Astrocyte (in vitro differentiated cells and primary cell): ENCODE results near the gene PP2D1. TPM values are rescaled to one million over a fixed set of nuclear protein-coding genes. Genes with fewer than 3 reads are reported as not detected.

Experiments
- DNase-seq: peaks from one replicate; pipeline ENCODE4 v3.0.0-alpha.2; 2010; ENCODE audit warnings: low read depth
- FAIRE-seq: peaks from 2 replicates; lab custom pipeline; 2011; peaks lifted over from hg19 to GRCh38; lab: Jason Lieb, UNC
- H2AFZ ChIP-seq: 2 replicates; pipeline ENCODE4 v1.6.0; 2012; ENCODE audit warnings: low read depth, low read length, inconsistent platforms
- H3K27ac ChIP-seq: 2 replicates; pipeline ENCODE4 v1.5.1; 2011; ENCODE audit warnings: low read depth, low read length, inconsistent platforms
- H3K27me3 ChIP-seq: 2 replicates; pipeline ENCODE4 v1.6.0; 2011; ENCODE audit warnings: low read length, inconsistent platforms; ENCODE audit not compliant: insufficient read depth
- H3K36me3 ChIP-seq: 2 replicates; pipeline ENCODE4 v1.5.1; 2011; ENCODE audit warnings: low read length, inconsistent platforms; ENCODE audit not compliant: insufficient read depth
- H3K4me1 ChIP-seq: 2 replicates; pipeline ENCODE4 v1.5.1; 2011; ENCODE audit warnings: low read length, inconsistent platforms; ENCODE audit not compliant: insufficient read depth
- H3K4me2 ChIP-seq: 2 replicates; pipeline ENCODE4 v1.6.0; 2012; ENCODE audit warnings: low read length, inconsistent platforms
- H3K4me3 ChIP-seq: 2 replicates; pipeline ENCODE4 v1.5.1; 2011; ENCODE audit warnings: low read depth, mild to moderate bottlenecking, low read length, inconsistent platforms; ENCODE audit not compliant: insufficient read depth
- H3K79me2 ChIP-seq: 2 replicates; pipeline ENCODE4 v1.6.0; 2012; ENCODE audit warnings: mild to moderate bottlenecking, low read length, inconsistent platforms; ENCODE audit not compliant: insufficient read depth
- H3K9ac ChIP-seq: 2 replicates; pipeline ENCODE4 v1.6.0; 2012; ENCODE audit warnings: mild to moderate bottlenecking, low read length, inconsistent platforms
- H3K9me3 ChIP-seq: 2 replicates; pipeline ENCODE4 v1.5.1; 2012; ENCODE audit warnings: low read depth, mild to moderate bottlenecking, low read length, inconsistent platforms; ENCODE audit not compliant: insufficient read depth
- H4K20me1 ChIP-seq: 2 replicates; pipeline ENCODE4 v1.6.0; 2012; ENCODE audit warnings: low read length, inconsistent platforms; ENCODE audit not compliant: insufficient read depth
- H3K27ac Mint-ChIP-seq: one replicate; pipeline ENCODE4 v1.8.0; 2021; ENCODE audit warnings: mild to moderate bottlenecking, mixed read lengths; ENCODE audit not compliant: unreplicated experiment
- H3K27me3 Mint-ChIP-seq: one replicate; pipeline ENCODE4 v1.8.0; 2021; ENCODE audit warnings: low read depth, mixed read lengths; ENCODE audit not compliant: unreplicated experiment
- H3K36me3 Mint-ChIP-seq: one replicate; pipeline ENCODE4 v1.8.0; 2021; ENCODE audit warnings: low read depth, mixed read lengths; ENCODE audit not compliant: unreplicated experiment
- H3K4me1 Mint-ChIP-seq: one replicate; pipeline ENCODE4 v1.8.0; 2021; ENCODE audit warnings: low read depth, mixed read lengths; ENCODE audit not compliant: unreplicated experiment
- H3K4me3 Mint-ChIP-seq: one replicate; pipeline ENCODE4 v1.8.0; 2021; ENCODE audit warnings: mild to moderate bottlenecking, moderate library complexity, mixed read lengths; ENCODE audit not compliant: unreplicated experiment
- H3K9me3 Mint-ChIP-seq: one replicate; pipeline ENCODE4 v1.8.0; 2021; ENCODE audit warnings: mild to moderate bottlenecking, mixed read lengths; ENCODE audit not compliant: unreplicated experiment
- EZH2 ChIP-seq: IDR thresholded peaks from 2 replicates; pipeline ENCODE4 v1.6.1; 2012; ENCODE audit warnings: mild to moderate bottlenecking, low read length, inconsistent platforms; ENCODE audit not compliant: insufficient read depth
- total RNA-seq: library from RNA; stranded (reverse); gene quantifications from 2 replicates; pipeline ENCODE4 v1.2.1, GENCODE V29; 2021
- TF ChIP-seq, protein P1 (sequence below): IDR thresholded peaks from 2 replicates; pipeline ENCODE4 v1.5.1; 2011; ENCODE audit warnings: low read depth, mild to moderate bottlenecking, inconsistent platforms, low read length, moderate library complexity; ENCODE audit not compliant: insufficient read depth

PP2D1 gene
- total RNA-seq, 1 donor from 2014 or later, result not detected

DNA sequence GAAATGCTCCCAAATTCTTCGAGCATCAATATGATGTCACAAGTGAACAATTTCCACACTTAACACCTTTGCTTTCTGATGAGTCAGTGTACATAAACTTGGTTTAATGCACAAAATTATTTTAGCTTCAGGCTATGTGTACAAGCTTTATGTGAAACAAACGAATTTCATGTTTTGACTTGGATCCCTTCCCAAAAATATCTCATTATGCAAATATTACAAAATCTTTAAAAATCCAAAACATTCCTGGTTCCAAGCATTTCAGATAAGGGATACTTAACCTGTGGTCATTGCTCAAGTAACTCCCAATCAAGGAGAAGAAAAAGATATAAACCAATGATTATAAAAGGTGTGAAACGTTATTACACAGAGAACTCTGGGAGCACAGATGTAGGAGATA, 40.0 kb downstream of the PP2D1 start:
- Histone ChIP-seq H3K9ac (no peak overlapping the region), H3K4me1 (peaks cover 4% of the 10 kb centered on the region), H3K36me3 (peaks cover 20% of the 10 kb centered on the region), H2AFZ (no peak overlapping the region), H3K79me2 (peaks cover 85% of the 10 kb centered on the region), H3K27me3 (no peaks in the 10 kb centered on the region), H3K9me3 (no peaks in the 10 kb centered on the region), H3K4me3 (no peak overlapping the region), H3K4me2 (no peak overlapping the region), H3K27ac (no peak overlapping the region), H4K20me1 (peaks cover 56% of the 10 kb centered on the region)
- FAIRE-seq (no peak), DNase-seq (peak; percentile 43)
- Mint-ChIP-seq H3K4me1 (peaks cover 26% of the 10 kb centered on the region), H3K36me3 (peaks cover 10% of the 10 kb centered on the region), H3K27ac (no peak overlapping the region), H3K27me3 (no peaks in the 10 kb centered on the region), H3K4me3 (no peak overlapping the region), H3K9me3 (no peaks in the 10 kb centered on the region)
- no peak for TF ChIP-seq EZH2
- TF ChIP-seq, protein P1, sequence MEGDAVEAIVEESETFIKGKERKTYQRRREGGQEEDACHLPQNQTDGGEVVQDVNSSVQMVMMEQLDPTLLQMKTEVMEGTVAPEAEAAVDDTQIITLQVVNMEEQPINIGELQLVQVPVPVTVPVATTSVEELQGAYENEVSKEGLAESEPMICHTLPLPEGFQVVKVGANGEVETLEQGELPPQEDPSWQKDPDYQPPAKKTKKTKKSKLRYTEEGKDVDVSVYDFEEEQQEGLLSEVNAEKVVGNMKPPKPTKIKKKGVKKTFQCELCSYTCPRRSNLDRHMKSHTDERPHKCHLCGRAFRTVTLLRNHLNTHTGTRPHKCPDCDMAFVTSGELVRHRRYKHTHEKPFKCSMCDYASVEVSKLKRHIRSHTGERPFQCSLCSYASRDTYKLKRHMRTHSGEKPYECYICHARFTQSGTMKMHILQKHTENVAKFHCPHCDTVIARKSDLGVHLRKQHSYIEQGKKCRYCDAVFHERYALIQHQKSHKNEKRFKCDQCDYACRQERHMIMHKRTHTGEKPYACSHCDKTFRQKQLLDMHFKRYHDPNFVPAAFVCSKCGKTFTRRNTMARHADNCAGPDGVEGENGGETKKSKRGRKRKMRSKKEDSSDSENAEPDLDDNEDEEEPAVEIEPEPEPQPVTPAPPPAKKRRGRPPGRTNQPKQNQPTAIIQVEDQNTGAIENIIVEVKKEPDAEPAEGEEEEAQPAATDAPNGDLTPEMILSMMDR, result no peak

DNA sequence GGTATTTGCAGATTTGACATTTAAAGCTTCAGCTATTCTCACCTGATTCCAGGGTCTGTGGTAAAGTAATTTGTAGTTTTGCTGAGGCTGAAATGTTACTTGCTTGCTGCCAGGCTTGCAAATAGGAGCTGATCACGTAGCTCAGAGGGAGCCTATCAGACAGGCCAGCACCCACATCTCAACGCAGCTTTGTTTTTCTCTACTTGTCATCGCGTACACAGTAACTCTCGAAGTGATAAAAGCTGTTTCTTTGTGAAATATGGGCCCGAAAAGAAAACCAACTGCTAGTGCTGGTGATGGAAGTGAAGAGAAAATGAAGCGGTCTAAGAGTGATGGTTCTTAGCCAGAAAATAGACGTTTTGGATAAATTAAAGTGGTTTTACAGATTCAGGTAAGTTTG, 41.7 kb downstream of the PP2D1 start:
- Histone ChIP-seq H3K27me3 (no peaks in the 10 kb centered on the region), H3K9ac (no peak overlapping the region), H3K4me1 (peaks cover 4% of the 10 kb centered on the region), H3K9me3 (no peaks in the 10 kb centered on the region), H2AFZ (no peak overlapping the region), H3K4me3 (no peak overlapping the region), H3K79me2 (peaks cover 98% of the 10 kb centered on the region), H3K27ac (no peak overlapping the region), H4K20me1 (peaks cover 73% of the 10 kb centered on the region), H3K4me2 (no peak overlapping the region), H3K36me3 (peaks cover 7% of the 10 kb centered on the region)
- H3K4me1 Mint-ChIP-seq, result peaks cover 26% of the 10 kb centered on the region
- no peaks in the 10 kb centered on the region for H3K27me3 Mint-ChIP-seq
- no peaks in the 10 kb centered on the region for H3K9me3 Mint-ChIP-seq
- FAIRE-seq (no peak), DNase-seq (no peak)
- TF ChIP-seq, protein P1, result no peak
- no peak for TF ChIP-seq EZH2
- H3K4me3 Mint-ChIP-seq, result no peak overlapping the region
- peaks cover 6% of the 10 kb centered on the region for H3K36me3 Mint-ChIP-seq
- peak overlapping the region; percentile 51 for H3K27ac Mint-ChIP-seq

DNA sequence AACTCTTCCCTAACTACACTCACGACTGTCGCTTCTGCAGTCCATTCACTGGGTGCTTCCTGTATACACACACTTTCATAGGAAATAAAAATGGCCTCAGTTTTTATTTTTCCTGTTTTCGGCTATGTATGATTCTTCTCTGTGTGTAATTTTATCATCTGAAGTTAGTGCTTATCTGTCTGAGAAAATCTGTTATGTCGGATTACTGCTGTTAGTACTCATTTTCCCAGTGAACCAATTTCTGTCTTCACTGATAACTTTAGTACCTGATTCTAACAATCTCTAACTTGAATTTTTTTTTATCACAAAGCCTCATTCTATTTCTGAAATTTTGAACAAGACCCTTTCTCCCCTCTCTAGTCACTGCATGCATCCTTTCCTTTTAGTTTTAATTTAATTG, 44.3 kb downstream of the PP2D1 start:
- Histone ChIP-seq H2AFZ (no peak overlapping the region), H4K20me1 (peaks cover 89% of the 10 kb centered on the region), H3K27ac (no peak overlapping the region), H3K79me2 (peaks cover 99% of the 10 kb centered on the region), H3K9me3 (no peaks in the 10 kb centered on the region), H3K27me3 (no peaks in the 10 kb centered on the region), H3K9ac (no peak overlapping the region), H3K4me2 (no peak overlapping the region), H3K4me1 (peaks cover 4% of the 10 kb centered on the region), H3K36me3 (no peaks in the 10 kb centered on the region), H3K4me3 (no peak overlapping the region)
- H3K4me1 Mint-ChIP-seq, result peaks cover 25% of the 10 kb centered on the region
- no peaks in the 10 kb centered on the region for H3K9me3 Mint-ChIP-seq
- H3K36me3 Mint-ChIP-seq, result peaks cover 8% of the 10 kb centered on the region
- FAIRE-seq (no peak), DNase-seq (no peak)
- peak overlapping the region; percentile 85 for H3K27ac Mint-ChIP-seq
- H3K4me3 Mint-ChIP-seq, result no peak overlapping the region
- TF ChIP-seq EZH2, result no peak
- TF ChIP-seq, protein P1, result no peak
- H3K27me3 Mint-ChIP-seq, result no peaks in the 10 kb centered on the region
